B cell (primary cell): ENCODE data around the gene MMP24.

Experiments
- CTCF ChIP-seq: fragments of 200-600 bp; IDR thresholded peaks from one replicate; pipeline ENCODE4 v1.8.0; 2022; ENCODE audit warnings: antibody characterized with exemption, mild to moderate bottlenecking
- EZH2 ChIP-seq: IDR thresholded peaks from 2 replicates; pipeline ENCODE4 v1.6.1; 2012; ENCODE audit warnings: borderline replicate concordance, low read depth, mild to moderate bottlenecking, moderate library complexity, low read length; ENCODE audit not compliant: insufficient read depth, poor library complexity, severe bottlenecking

GRCh38 chr20:35264755-35265154 is 38.3 kb downstream of the MMP24 start:
- no peak for TF ChIP-seq CTCF
- TF ChIP-seq EZH2, result no peak
